ENCODE results near the gene HCRTR1. TPM values are rescaled to one million over a fixed set of nuclear protein-coding genes. Genes with fewer than 3 reads are reported as not detected.

The HCRTR1 gene
- total RNA-seq, 4 donors from 2014 or later, result 0.42 TPM; not detected in 3

DNA sequence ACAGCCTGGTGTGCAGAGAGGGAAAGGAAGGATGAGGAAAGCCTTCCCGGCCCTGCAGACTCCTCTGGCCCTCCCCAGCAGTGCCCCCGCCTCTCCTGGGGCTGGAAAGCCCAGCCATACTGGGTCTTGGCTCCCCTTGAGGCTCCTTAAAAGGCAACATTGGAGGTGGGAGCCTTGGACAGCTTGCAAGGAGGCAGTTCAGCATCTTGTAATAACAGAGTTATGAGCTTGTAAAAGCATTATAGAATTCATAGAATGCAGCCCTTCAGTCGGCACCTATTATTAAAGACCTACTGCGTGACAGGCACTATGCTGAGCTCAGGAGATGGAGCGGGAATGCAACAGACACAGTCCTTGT lies 37.0 kb upstream of the HCRTR1 start:
- no peak for TF ChIP-seq POLR2A (IDR thresholded peaks at IDR 0.05)
- TF ChIP-seq, protein P1, sequence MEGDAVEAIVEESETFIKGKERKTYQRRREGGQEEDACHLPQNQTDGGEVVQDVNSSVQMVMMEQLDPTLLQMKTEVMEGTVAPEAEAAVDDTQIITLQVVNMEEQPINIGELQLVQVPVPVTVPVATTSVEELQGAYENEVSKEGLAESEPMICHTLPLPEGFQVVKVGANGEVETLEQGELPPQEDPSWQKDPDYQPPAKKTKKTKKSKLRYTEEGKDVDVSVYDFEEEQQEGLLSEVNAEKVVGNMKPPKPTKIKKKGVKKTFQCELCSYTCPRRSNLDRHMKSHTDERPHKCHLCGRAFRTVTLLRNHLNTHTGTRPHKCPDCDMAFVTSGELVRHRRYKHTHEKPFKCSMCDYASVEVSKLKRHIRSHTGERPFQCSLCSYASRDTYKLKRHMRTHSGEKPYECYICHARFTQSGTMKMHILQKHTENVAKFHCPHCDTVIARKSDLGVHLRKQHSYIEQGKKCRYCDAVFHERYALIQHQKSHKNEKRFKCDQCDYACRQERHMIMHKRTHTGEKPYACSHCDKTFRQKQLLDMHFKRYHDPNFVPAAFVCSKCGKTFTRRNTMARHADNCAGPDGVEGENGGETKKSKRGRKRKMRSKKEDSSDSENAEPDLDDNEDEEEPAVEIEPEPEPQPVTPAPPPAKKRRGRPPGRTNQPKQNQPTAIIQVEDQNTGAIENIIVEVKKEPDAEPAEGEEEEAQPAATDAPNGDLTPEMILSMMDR (IDR thresholded peaks at IDR 0.05), result no peak
- no peak overlapping the region for H3K4me3 ChIP-seq (ENCODE audit: low read depth, poor library complexity, severe bottlenecking)
- 62% methylated on average over 5 of the region's 5 CpGs for WGBS, 2 donors
- no peak for DNase-seq (ENCODE audit: low spot score in 2 of 2)
- intact Hi-C loops (cut with DNase I; ENCODE audit: low total_unique reads), result no loop called here

DNA sequence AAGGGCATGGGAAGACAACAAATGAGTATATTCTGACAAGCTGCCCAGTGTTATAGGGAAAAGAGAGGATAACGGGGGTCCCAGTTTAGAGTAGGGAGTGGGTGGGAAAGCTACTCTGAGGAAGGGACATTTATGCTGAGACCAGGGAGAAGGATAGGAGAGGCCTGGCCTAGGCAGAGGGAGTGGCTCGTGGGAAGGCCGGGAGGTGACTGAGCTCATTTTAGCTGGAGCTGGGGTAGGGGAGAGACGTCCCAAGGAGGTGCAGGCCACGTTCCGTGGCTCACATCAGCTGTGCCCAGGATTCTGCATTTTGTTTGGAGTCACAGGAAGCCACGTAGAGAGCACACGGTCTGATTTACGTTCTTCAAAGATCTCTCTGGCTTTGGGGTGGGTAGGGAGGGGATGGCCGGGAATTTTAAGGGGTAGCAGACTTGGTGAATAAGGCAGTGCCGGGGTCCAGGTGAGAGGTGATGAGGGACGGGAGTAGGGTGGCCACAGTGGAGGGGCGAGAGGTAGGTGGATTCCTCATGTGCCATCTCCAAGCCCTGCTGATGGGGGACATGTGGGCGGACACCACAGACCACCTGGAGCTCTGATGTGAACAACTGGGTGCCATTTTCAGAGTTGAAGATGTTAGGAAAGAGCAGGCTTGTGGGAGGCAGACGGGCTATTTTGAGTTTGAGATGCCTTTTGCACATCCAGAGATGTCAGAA lies 36.4 kb upstream of the HCRTR1 start:
- 77 to 88% methylated on average over 15 of the region's 15 CpGs for WGBS, 2 donors
- no peak for DNase-seq (ENCODE audit: low spot score in 2 of 2)
- intact Hi-C loops (cut with DNase I; ENCODE audit: low total_unique reads), result no loop called here
- no peak for TF ChIP-seq POLR2A (IDR thresholded peaks at IDR 0.05)
- TF ChIP-seq, protein P1 (IDR thresholded peaks at IDR 0.05), result no peak
- H3K4me3 ChIP-seq (ENCODE audit: low read depth, poor library complexity, severe bottlenecking), result no peak overlapping the region

DNA sequence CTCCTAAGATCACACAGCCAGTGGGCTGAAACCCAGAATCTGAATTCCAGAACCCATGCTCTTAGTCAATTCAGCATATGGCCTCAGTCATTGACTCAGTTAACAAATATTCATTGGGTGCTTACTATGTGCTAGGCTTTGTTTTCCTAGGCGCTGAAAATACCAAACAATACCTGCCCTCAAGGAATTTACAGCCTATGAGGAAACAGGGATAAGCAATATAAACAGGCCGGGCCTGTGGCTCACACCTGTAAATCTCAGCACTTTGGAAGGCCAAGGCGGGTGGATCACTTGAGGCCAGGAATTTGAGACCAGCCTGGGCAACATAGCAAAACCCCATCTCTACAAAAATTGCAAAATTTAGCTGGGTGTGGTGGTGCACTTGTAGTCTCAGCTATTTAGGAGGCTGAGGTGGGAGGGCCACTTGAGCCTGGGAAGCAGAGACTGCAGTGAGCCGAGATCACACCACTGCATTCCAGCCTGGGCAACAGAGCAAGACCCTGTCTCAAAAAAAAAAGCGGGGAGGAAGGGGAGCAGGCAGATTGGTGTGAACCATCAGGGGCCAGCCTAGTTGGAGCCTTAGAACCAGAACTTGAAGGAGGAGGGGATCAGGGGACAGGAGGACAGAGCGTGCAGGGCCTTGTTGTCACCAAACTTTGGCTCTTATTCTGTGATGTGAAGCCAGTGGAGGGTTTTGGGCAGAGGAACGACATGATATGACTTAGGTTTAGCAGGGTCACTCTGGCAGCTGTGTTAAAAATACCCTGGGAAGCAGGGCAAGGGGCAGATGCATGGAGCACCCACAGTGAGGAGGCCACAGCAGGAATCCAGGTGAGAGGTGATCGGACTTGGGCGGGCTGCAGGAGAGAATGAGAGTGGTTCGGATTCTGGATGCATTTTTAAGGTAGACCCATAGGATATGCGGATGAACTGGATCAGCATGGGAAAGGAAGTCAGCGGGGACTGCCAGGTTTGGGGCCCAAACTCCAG lies 35.4 kb upstream of the HCRTR1 start:
- 78 to 81% methylated on average over 12 of the region's 12 CpGs for WGBS, 2 donors
- intact Hi-C loops (cut with DNase I; ENCODE audit: low total_unique reads), result no loop called here
- H3K4me3 ChIP-seq (ENCODE audit: low read depth, poor library complexity, severe bottlenecking), result no peak overlapping the region
- DNase-seq (ENCODE audit: low spot score in 2 of 2), result no peak
- no peak for TF ChIP-seq POLR2A (IDR thresholded peaks at IDR 0.05)

DNA sequence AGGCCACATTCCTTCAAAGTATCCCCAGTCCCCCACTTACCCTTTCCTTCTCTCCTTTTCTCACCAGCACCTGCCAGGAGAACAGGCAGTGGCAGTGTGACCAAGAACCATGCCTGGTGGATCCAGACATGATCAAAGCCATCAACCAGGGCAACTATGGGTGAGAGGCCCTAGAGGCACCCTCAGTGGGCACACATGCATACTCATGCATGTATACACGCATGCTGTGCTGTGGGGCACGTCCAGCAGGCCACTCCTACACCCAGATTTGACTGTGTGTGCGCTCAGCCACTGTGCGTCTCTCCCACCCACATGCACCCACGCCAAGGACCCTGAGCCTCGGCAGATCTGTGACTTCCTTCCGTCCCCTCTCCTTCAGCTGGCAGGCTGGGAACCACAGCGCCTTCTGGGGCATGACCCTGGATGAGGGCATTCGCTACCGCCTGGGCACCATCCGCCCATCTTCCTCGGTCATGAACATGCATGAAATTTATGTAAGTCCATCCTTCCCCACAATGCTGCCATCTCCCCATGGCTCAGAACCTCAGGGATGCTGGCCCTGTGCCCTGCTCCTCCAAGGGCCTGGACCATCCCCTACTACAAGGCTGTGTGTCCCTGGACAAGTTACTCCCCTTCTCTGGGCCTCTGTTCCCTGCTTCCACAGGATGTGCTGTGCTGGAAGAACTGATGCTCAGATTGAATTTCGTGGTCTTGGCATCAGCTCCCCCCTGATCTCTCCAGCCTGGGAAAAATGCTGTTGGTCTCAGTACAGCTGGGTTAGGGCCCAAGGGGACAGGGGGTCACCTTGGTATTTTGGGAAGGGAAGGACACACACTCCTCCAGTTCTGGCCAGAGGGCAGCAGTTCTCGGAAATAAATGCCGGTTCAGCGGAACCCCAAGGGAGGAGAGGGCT lies 34.2 kb upstream of the HCRTR1 start:
- WGBS, 2 donors, result 83 to 84% methylated on average over 16 of the region's 16 CpGs
- intact Hi-C loops (cut with DNase I; ENCODE audit: low total_unique reads), result no loop called here
- TF ChIP-seq, protein P1 (IDR thresholded peaks at IDR 0.05), result no peak
- TF ChIP-seq POLR2A (IDR thresholded peaks at IDR 0.05), result no peak
- DNase-seq (ENCODE audit: low spot score in 2 of 2), result peak in 1 of 2 donors; percentile 82
- H3K4me3 ChIP-seq (ENCODE audit: low read depth, poor library complexity, severe bottlenecking), result no peak overlapping the region

DNA sequence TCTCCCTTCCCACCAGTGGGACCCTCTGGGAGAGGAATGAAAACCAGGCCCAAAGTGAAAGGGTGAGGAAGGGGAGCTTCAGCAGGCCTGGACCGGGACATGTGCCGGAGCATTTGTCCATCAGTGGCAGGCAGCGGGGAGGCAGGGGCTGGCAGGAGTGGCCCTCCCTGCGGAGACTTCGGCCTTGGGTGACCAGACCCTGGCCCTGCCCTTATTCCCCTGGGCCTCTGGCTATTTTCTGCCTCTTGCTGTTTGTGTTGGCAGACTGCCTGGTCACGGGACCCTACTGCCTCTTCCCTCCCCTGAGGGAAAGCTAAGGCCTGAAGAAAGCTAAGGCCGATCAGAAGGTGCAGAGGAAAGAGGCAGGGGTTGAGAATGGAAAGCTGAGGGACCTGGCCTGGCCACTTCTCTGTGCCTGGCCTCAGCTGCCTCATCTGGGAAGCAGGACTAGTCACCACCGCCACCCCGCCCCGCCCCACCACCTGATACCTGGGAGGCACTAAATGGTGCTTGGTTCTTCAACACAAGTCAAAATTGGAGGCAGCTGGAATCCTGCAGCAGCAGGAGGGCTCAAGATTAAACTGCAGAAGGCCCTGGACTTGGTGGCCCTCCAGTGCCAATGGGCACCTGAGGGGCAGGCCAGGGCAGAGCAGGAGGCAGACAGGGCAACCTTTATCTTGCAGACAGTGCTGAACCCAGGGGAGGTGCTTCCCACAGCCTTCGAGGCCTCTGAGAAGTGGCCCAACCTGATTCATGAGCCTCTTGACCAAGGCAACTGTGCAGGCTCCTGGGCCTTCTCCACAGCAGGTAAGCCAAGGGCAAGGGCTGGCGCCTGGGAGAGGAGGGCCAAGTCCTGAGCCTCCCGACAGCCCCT lies 33.3 kb upstream of the HCRTR1 start:
- intact Hi-C loops (cut with DNase I; ENCODE audit: low total_unique reads), result no loop called here
- TF ChIP-seq, protein P1 (IDR thresholded peaks at IDR 0.05), result no peak
- TF ChIP-seq POLR2A (IDR thresholded peaks at IDR 0.05), result no peak
- DNase-seq (ENCODE audit: low spot score in 2 of 2), result peak in 1 of 2 donors; percentile 90
- 66 to 78% methylated on average over 12 of the region's 13 CpGs for WGBS, 2 donors
- H3K4me3 ChIP-seq (ENCODE audit: low read depth, poor library complexity, severe bottlenecking), result no peak overlapping the region
